ENCODE results near the gene APBA3. TPM values are rescaled to one million over a fixed set of nuclear protein-coding genes. Genes with fewer than 3 reads are reported as not detected.

The APBA3 gene
- total and polyA plus RNA-seq, 3 donors from 2014 or later, result 12.0 to 48.3 (median 34.4) TPM

- intact Hi-C loops (cut with DNase I; ENCODE audit: low total_unique reads), result no loop called here
- WGBS, 2 donors, result 90 to 91% methylated on average over 27 to 32 of the region's 32 CpGs
Observed at GRCh38 chr19:3738477-3739220, 22.8 kb downstream of the APBA3 start.

DNA sequence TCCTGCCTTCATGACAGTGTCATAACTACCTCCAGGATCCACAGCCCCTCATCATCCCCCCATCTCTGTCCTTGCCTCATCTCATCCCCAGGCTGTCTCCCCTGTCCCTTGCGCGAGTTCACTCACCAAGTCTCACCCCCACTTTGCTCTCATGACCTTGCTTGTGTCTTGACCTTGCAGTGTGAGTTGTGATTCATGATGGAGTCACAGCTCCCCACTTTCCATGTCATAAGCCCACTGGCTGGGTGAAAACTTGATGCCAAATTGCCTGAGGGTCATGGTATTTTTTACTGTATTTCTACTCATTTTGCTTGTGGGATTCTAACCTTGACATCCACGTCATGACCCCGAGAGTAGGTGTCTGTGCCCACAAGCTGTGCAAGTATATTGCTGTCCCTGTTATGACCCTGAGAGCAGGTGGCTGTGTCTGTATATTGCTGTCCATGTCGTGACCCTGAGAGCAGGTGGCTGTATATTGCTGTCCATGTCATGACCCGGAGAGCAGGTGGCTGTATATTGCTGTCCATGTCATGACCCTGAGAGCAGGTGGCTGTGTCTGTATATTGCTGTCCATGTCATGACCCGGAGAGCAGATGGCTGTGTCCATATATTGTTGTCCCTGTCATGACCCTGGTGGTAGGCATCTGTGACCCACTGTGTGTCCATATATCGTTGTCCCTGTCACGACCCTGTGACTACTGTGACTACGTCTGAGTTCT is 23.8 kb downstream of the APBA3 start:
- no peaks in the 10 kb centered on the region for H3K36me3 ChIP-seq (ENCODE audit: low read depth, missing control alignments)
- no peaks in the 10 kb centered on the region for H3K27me3 ChIP-seq
- WGBS, 2 donors, result 85 to 88% methylated on average over 10 of the region's 10 CpGs
- no peaks in the 10 kb centered on the region for H3K9me3 ChIP-seq
- H3K4me1 ChIP-seq, result no peaks in the 10 kb centered on the region
- no peak overlapping the region for H3K4me3 ChIP-seq
- intact Hi-C loops (cut with DNase I; ENCODE audit: low total_unique reads), result no loop called here
- no peak for TF ChIP-seq POLR2A (IDR thresholded peaks at IDR 0.05)
- TF ChIP-seq, protein P1, sequence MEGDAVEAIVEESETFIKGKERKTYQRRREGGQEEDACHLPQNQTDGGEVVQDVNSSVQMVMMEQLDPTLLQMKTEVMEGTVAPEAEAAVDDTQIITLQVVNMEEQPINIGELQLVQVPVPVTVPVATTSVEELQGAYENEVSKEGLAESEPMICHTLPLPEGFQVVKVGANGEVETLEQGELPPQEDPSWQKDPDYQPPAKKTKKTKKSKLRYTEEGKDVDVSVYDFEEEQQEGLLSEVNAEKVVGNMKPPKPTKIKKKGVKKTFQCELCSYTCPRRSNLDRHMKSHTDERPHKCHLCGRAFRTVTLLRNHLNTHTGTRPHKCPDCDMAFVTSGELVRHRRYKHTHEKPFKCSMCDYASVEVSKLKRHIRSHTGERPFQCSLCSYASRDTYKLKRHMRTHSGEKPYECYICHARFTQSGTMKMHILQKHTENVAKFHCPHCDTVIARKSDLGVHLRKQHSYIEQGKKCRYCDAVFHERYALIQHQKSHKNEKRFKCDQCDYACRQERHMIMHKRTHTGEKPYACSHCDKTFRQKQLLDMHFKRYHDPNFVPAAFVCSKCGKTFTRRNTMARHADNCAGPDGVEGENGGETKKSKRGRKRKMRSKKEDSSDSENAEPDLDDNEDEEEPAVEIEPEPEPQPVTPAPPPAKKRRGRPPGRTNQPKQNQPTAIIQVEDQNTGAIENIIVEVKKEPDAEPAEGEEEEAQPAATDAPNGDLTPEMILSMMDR (IDR thresholded peaks at IDR 0.05), result no peak
- H3K27ac ChIP-seq, result no peak overlapping the region
- DNase-seq, result no peak

More at GRCh38 chr19:3738477-3739220, 22.8 kb downstream of the APBA3 start:
- DNase-seq, result no peak
- no peaks in the 10 kb centered on the region for H3K36me3 ChIP-seq (ENCODE audit: low read depth, missing control alignments)
- no peaks in the 10 kb centered on the region for H3K4me1 ChIP-seq
- no peaks in the 10 kb centered on the region for H3K27me3 ChIP-seq
- H3K27ac ChIP-seq, result no peak overlapping the region
- TF ChIP-seq, protein P1 (IDR thresholded peaks at IDR 0.05), result no peak
- TF ChIP-seq POLR2A (IDR thresholded peaks at IDR 0.05), result no peak
- H3K4me3 ChIP-seq, result no peak overlapping the region
- no peaks in the 10 kb centered on the region for H3K9me3 ChIP-seq

DNA sequence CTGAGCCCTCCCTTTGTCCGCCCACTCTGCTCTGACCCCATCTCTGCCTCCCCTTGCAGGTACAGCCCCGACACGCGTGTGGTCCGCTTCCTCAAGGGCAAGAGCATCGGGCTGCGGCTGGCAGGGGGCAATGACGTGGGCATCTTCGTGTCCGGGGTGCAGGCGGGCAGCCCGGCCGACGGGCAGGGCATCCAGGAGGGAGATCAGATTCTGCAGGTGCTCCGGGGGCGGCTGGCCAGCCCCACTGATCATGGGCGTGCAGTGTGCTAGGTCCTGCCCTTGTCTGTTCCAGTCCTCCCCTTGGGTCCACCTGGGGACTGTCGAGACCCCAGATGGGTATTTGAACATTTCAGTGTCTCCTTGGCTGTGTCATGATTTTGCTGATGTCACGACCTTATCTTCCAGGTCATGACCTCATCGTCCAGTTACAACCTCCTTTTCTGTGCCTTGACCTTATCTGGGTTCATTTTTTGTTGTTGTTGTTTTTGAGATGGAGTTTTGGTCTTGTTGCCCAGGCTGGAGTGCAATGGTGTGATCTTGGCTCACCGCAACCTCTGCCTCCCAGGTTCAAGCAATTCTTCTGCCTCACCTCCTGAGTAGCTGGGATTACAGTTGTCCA is 25.3 kb downstream of the APBA3 start:
- H3K9me3 ChIP-seq, result no peaks in the 10 kb centered on the region
- no peak overlapping the region for H3K4me3 ChIP-seq
- H3K36me3 ChIP-seq (ENCODE audit: low read depth, missing control alignments), result no peaks in the 10 kb centered on the region
- no peaks in the 10 kb centered on the region for H3K4me1 ChIP-seq
- no peaks in the 10 kb centered on the region for H3K27me3 ChIP-seq
- H3K27ac ChIP-seq, result no peak overlapping the region
- DNase-seq, result no peak
- WGBS, 2 donors, result 85 to 86% methylated on average over 18 to 21 of the region's 21 CpGs
- no peak for TF ChIP-seq POLR2A (IDR thresholded peaks at IDR 0.05)
- TF ChIP-seq, protein P1 (IDR thresholded peaks at IDR 0.05), result no peak
- intact Hi-C loops (cut with DNase I; ENCODE audit: low total_unique reads), result no loop called here

DNA sequence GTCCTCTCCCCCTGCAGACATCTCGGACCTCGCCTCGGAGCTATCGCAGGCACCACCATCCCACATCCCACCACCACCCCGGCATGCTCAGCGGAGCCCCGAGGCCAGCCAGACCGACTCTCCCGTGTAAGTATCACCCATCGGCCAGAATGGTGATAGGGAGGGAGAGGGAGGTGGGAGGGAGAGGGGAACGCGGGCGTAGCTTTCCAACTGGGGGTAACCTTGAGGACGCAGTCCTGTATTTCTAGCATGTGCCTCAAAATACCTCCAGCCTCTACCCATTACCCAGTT is 27.2 kb downstream of the APBA3 start:
- TF ChIP-seq, protein P1 (IDR thresholded peaks at IDR 0.05), result no peak
- TF ChIP-seq POLR2A (IDR thresholded peaks at IDR 0.05), result no peak
- Histone ChIP-seq H3K4me3 (no peak overlapping the region), H3K4me1 (no peaks in the 10 kb centered on the region), H3K27me3 (no peaks in the 10 kb centered on the region), H3K27ac (no peak overlapping the region), H3K36me3 (ENCODE audit: low read depth, missing control alignments) (no peaks in the 10 kb centered on the region), H3K9me3 (no peaks in the 10 kb centered on the region)
- WGBS, 2 donors, result 82 to 97% methylated on average over 12 to 14 of the region's 14 CpGs
- intact Hi-C loops (cut with DNase I; ENCODE audit: low total_unique reads), result no loop called here
- no peak for DNase-seq

Data from testis (tissue), 3 donors.